ENCODE measurements around the gene TRPM3.
"Not testable (repeated sequence)": the region's sequence is repeated elsewhere in the genome, so short reads cannot be mapped to it uniquely, and the experiment has no call there.

Gene TRPM3

GRCh38 chr9:70639853-70640814 is 481.3 kb downstream of the TRPM3 start:
- DNase-seq = no peak

GRCh38 chr9:70635790-70636189 is 485.6 kb downstream of the TRPM3 start:
- no peak for DNase-seq

GRCh38 chr9:70634696-70635095 is 486.7 kb downstream of the TRPM3 start:
- no peak for DNase-seq

DNA sequence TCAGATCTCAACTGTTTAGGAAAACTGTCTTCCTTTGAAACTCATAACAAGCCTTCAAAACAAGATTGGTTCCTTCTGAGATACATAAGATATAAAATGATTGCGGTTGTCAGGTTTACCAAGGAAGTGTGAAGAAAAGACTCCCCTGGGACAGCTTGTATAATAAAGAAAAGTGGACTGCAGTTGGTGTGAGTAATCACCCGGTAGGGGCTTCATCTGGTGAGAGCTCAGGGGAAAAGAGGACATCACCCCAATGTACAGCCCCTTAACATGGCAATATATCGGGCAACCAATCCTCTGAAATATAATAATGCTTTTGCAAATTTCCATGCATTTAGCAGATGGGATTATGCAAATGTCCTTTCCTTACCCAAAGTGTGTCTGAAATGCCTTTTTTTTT is 490.4 kb downstream of the TRPM3 start:
- no peak for DNase-seq

DNA sequence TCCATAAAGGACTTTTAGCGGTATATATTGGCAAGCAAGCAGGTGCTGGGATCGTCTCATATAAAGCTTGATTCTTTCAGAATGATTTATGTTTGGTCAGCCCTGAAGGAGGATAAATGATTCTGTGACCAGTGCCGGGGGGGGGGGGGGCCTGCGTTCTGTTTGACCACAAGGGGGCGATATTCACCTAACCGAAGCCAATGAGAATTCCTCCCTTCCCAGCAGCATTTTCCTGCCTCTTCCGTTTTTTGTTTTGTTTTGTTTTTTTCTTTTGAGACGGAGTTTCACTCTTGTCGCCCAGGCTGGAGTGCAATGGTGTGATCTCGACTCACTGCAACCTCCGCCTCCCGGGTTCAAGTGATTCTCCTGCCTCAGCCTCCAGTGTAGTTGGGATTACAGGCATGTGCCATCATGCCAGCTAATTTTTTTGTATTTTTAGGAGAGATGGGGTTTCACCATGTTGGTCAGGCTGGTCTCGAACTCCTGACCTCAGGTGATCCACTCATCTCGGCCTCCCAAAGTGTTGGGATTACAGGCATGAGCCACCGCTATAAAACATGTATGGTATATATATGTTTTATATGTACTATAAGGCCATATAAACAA is 492.2 kb downstream of the TRPM3 start:
- not testable (repeated sequence) for DNase-seq

GRCh38 chr9:70625078-70625477 is 496.3 kb downstream of the TRPM3 start:
- DNase-seq = no peak

DNA sequence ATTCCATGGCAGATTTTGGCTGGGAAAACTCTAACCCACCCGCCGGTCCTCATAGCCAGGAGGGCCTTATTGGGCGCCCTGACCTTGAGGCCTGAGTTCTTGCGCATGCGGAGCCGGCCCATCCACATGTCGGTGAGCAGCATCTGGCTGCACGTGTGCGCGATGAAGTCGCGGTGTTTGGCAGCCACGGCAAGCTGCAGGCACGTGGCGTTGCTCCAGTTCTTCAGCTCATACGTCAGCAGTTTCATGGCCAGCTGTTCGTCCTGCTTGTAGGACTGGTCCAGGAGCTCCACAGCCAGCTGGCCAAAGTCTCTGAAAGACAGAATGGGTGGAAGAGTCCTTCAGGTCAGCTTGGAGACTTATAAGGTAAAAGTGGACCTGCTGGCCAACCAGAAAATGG is 502.6 kb downstream of the TRPM3 start:
- DNase-seq = no peak

DNA sequence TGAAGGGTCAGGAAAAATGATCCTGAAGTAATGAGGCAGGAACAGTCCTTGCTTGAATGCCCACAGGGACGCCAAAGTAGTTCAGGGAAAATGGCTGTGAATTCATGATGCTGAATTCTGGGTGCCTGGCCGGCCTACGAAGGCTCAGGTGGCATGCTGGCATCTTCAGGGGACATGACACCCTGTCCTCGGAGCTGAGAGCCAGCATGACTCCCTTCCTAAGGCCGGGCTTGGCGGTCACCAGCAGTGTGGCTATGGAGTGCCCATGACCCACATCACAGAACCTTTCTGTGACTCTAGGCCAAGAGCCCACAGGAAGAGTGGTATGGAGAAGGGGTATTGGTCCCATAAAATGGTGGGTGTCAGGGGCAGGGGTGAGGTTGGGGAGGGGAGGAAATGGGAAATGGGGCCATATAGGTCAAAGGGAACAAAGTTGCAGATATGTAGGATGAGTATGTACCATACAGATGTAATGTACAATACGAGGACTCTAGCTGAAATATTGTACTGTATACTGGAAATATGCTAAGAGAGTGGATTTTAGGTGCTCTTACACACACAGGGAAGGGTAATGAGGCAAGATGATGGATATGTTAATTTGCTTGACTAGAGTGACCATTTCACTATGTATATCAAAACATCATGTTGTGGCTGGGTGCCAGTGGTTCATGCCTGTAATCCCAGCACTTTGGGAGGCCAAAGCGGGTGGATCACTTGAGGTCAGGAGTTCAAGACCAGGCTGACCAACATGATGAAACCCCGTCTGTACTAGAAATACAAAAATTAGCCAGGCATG is 504.2 kb downstream of the TRPM3 start:
- DNase-seq = no peak

DNA sequence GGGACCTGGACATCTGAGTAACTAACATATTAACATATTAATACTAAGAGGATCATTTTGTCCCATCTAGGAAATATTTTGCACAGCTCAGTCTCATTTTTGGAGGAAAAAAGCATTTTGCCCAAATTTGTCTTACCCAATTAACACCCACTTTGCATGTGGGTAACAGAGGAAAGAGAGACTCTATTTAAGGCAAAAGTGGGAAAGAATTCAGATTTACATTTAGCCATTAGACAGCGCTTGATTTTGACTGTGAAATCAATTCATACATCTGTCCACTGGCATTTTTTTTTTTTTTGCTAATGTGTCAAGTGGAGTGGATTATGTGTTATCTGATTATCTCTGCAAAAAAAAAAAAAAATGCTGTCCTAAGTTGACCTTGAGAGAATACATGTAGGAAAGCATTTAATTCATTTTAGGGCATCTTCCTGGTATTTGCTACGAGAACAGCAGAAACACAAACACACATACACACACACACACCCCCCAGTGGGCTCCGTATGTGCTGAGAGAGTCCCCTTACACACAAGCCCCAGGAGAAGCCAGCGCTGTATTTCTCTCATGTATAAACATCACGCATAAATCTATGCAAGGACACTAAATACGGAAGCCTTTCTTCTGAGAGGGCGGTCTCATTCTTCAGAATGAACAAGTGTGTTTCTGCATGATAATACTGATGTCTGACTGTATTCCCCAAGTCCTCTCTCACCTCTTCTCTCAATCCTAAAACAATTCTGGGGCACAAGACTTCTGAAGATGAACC is 505.0 kb downstream of the TRPM3 start:
- DNase-seq = no peak

DNA sequence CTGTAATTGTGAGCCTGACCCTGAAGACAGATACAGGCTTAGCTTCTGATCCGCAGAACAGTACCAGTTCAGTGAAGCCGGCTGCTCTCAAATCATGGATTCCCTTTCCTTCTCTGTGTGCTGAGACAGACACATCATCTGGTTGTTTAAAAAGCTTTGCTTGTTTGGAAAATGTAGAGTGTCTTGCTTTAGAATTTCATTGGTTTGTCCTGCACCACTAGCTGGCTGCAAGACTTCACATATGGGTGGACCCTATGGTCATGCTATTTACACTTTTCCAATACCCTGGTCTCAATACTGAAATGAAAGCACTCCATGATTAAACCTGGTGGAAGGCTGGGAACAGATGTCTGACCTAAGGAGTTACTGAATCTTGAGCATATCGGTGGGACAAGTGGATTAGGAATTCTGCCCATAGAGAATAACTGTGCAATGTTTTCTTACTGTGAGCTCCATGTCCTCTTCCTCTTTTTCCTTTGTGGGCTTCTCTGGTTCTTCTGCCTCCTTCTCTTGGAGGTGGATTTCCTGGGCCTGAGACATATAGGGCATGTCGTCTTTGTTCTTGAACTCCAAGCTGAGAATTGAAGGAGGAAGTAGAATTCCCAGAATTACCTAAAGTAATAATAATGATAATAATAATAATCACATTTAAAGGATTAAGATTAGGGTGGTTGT is 505.8 kb downstream of the TRPM3 start:
- no peak for DNase-seq

GRCh38 chr9:70614786-70615463 is 506.5 kb downstream of the TRPM3 start:
- no peak for DNase-seq

- DNase-seq = no peak
Measured at GRCh38 chr9:70613024-70613768, 508.2 kb downstream of the TRPM3 start.

- no peak for DNase-seq
Measured at GRCh38 chr9:70610287-70610644, 511.2 kb downstream of the TRPM3 start.

GRCh38 chr9:70609542-70610286 is 511.7 kb downstream of the TRPM3 start:
- no peak for DNase-seq

DNA sequence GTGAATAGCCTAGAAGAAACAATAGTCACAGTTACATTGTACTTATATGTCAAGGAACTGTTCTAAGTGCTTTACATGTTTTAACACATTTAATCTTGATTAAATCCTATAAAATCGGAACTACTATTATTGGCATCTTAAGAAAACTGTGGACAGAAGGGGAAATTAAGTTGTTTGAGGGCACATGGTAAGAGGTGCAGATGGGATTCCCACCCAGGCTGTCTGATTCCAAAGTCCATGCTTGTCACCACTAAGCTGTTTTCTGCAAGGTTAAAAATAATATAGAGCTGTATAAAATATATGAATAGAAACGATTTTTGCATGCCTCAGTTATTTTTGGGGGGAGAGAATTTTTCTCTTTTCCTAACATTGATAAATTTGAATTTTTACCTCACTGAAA is 512.4 kb downstream of the TRPM3 start:
- DNase-seq = no peak

DNA sequence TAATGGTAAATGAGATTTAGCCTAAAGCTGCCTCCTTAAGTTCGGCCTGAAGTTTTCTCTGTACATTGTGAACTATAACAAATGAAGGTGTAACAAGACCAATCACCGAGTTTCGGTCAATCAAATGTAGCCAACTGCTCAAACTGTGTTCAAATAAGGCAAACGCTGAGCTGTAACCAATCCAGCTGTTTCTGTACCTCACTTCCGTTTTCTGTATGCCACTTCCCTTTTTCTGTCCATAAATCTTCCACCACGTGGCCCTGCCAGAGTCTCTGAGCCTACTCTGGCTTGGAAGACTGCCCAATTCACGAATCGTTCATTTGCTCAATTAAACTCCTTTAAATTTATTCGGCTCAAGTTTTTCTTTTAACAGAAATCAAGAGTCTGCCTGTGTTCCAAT is 513.5 kb downstream of the TRPM3 start:
- no peak for DNase-seq

DNA sequence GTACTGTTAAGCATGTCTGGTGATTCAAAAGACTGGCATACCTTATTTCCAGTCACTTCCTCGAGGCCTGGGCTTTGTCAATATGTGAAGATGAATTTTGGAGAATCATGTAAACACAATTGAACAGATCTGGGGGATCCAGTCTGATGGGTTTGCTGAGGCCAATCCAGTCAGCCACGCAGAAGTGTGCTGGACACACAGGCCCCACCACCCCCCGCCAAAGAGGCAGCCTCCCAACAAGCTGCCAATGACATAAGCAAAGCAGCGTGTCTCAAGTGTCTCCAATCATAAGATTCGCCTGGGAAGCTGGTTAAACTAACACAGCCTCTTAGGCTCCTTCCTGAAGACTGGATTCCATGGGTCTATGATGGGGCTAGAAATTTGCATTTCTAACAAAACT is 514.1 kb downstream of the TRPM3 start:
- DNase-seq = no peak

- DNase-seq = no peak
Measured at GRCh38 chr9:70603020-70603411, 518.4 kb downstream of the TRPM3 start.

DNA sequence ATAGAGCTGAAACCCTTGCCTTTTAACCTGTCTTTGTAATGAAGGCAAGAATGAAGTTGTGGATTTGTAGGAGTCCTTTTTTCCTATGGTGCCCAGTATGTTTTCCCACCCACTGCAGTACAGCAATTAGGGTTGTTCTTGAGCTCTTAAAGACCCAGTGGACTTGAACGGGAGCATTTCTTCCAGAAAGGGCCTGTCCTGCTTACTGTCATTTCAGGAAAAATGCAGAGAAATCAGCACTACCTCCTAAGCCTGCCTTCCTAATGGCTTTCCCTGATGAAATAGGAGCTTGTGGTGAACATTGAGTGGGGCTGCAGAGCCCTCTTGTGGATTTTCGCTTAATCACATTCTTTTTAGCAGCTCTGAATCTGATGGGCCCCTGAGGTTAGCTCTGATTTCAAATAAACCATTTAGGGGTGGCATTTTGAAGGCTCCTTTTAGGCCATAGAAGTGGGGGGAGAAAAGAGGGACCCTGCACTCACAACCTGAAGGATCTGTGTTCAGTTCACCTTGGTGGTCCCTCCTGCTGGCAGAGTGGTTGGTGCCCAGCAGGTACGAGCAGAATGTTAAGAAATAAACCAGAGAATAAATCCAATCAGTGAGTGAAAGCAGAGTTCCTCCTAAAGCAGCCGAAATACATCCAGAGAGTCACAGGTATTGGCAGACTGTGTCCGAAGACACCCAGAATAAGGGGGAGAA is 519.0 kb downstream of the TRPM3 start:
- DNase-seq = peak; percentile 52
